HEK293 (cell line): ENCODE data around the gene WDFY2.

ENCODE experiments used
- CTCF ChIA-PET: fragments of 350-600 bp; formaldehyde crosslinking; extraction: SDS; loops from one replicate; lab custom pipeline; 2021; ENCODE audit warnings: antibody characterized with exemption; lab: Yijun Ruan, JAX
- POLR2A ChIA-PET: fragments of 300-600 bp; formaldehyde crosslinking; extraction: SDS; loops from one replicate; lab custom pipeline; 2020; ENCODE audit warnings: antibody characterized with exemption, inconsistent platforms; lab: Yijun Ruan, JAX
- H3K27ac ChIP-seq: fragments of 200-500 bp; sonication (Bioruptor generic); 2 replicates; pipeline ENCODE4 v1.5.1; 2014; ENCODE audit warnings: low read depth, low read length, control low read depth, inconsistent platforms; ENCODE audit errors: extremely low read depth
- H3K36me3 ChIP-seq, 2 experiments: fragments of 200-500 bp in 1 of 2; sonication (Bioruptor generic) in 1 of 2; 1 replicate in 1 of 2; 2 replicates in 1 of 2; pipeline ENCODE4 v1.5.1; 2014 to 2017; ENCODE audit warnings: inconsistent platforms in 2 of 2, low read length in 2 of 2; ENCODE audit not compliant: control insufficient read depth in 2 of 2, insufficient read depth in 1 of 2
- H3K4me1 ChIP-seq: fragments of 200-500 bp; sonication (Bioruptor generic); 2 replicates; pipeline ENCODE4 v1.5.1; 2014; ENCODE audit warnings: mild to moderate bottlenecking, low read length, inconsistent platforms; ENCODE audit not compliant: control insufficient read depth, insufficient read depth
- H3K4me3 ChIP-seq: 2 replicates; pipeline ENCODE4 v1.5.1; 2011; ENCODE audit warnings: low read depth, mild to moderate bottlenecking, control low read depth, low read length, moderate library complexity
- H3K9me3 ChIP-seq: fragments of 200-500 bp; sonication (Bioruptor generic); 2 replicates; pipeline ENCODE4 v1.5.1; 2014; ENCODE audit warnings: low read depth, low read length, inconsistent platforms; ENCODE audit not compliant: control insufficient read depth, insufficient read depth
- FEZF1 ChIP-seq: fragments of 450-650 bp; formaldehyde crosslinking; IDR thresholded peaks from 2 replicates; pipeline ENCODE4 v1.5.1; 2016; ENCODE audit warnings: missing biosample characterization, missing genetic modification characterization
- HOXC10 ChIP-seq: sonication (generic); formaldehyde crosslinking; IDR thresholded peaks from 2 replicates; pipeline ENCODE4 v1.8.1; 2023; ENCODE audit warnings: mild to moderate bottlenecking, missing genetic modification reagents
- HOXD13 ChIP-seq: sonication (generic); formaldehyde crosslinking; IDR thresholded peaks from 2 replicates; pipeline ENCODE4 v1.8.0; 2022; ENCODE audit warnings: missing genetic modification reagents, borderline replicate concordance
- KLF7 ChIP-seq: fragments of 450-650 bp; formaldehyde crosslinking; IDR thresholded peaks from 2 replicates; pipeline ENCODE4 v1.5.1; 2016; ENCODE audit warnings: missing biosample characterization, missing genetic modification characterization, borderline replicate concordance
- KLF9 ChIP-seq: fragments of 450-650 bp; formaldehyde crosslinking; IDR thresholded peaks from 2 replicates; pipeline ENCODE4 v1.5.1; 2016; ENCODE audit warnings: missing biosample characterization, missing genetic modification characterization, low read depth
- MYNN ChIP-seq: fragments of 450-650 bp; formaldehyde crosslinking; IDR thresholded peaks from 2 replicates; pipeline ENCODE4 v1.5.1; 2016; ENCODE audit warnings: missing biosample characterization, missing genetic modification characterization, borderline replicate concordance
- REPIN1 ChIP-seq: fragments of 450-650 bp; formaldehyde crosslinking; IDR thresholded peaks from 2 replicates; pipeline ENCODE4 v1.5.1; 2017; ENCODE audit warnings: missing biosample characterization, missing genetic modification characterization, low read depth
- SCRT2 ChIP-seq: fragments of 450-650 bp; formaldehyde crosslinking; IDR thresholded peaks from 2 replicates; pipeline ENCODE4 v1.5.1; 2016; ENCODE audit warnings: missing biosample characterization, missing genetic modification characterization
- YY1 ChIP-seq: fragments of 450-650 bp; formaldehyde crosslinking; IDR thresholded peaks from 2 replicates; pipeline ENCODE4 v1.5.1; 2018; ENCODE audit warnings: missing biosample characterization, missing genetic modification characterization
- ZBTB21 ChIP-seq: fragments of 450-650 bp; formaldehyde crosslinking; IDR thresholded peaks from 2 replicates; pipeline ENCODE4 v1.5.1; 2017; ENCODE audit warnings: missing biosample characterization, missing genetic modification characterization
- ZEB2 ChIP-seq: fragments of 450-650 bp; formaldehyde crosslinking; IDR thresholded peaks from 2 replicates; pipeline ENCODE4 v1.5.1; 2016; ENCODE audit warnings: missing biosample characterization, missing genetic modification characterization
- ZIC2 ChIP-seq: fragments of 450-650 bp; formaldehyde crosslinking; IDR thresholded peaks from 2 replicates; pipeline ENCODE4 v1.5.1; 2016; ENCODE audit warnings: missing biosample characterization, missing genetic modification characterization
- ZNF169 ChIP-seq: fragments of 450-650 bp; formaldehyde crosslinking; IDR thresholded peaks from 2 replicates; pipeline ENCODE4 v1.5.1; 2016; ENCODE audit warnings: missing biosample characterization, missing genetic modification characterization
- ZNF19 ChIP-seq: fragments of 450-650 bp; formaldehyde crosslinking; IDR thresholded peaks from 2 replicates; pipeline ENCODE4; 2016; ENCODE audit warnings: missing biosample characterization, missing genetic modification characterization, low read depth
- ZNF2 ChIP-seq: fragments of 450-650 bp; formaldehyde crosslinking; IDR thresholded peaks from 2 replicates; pipeline ENCODE4 v1.5.1; 2016; ENCODE audit warnings: missing biosample characterization, missing genetic modification characterization
- ZNF211 ChIP-seq: fragments of 450-650 bp; formaldehyde crosslinking; IDR thresholded peaks from 2 replicates; pipeline ENCODE4 v1.5.1; 2016; ENCODE audit warnings: low read depth, missing biosample characterization, missing genetic modification characterization
- ZNF394 ChIP-seq: fragments of 450-650 bp; formaldehyde crosslinking; IDR thresholded peaks from 2 replicates; pipeline ENCODE4 v1.5.1; 2016; ENCODE audit warnings: missing biosample characterization, missing genetic modification characterization, mild to moderate bottlenecking, moderate library complexity, borderline replicate concordance
- ZNF398 ChIP-seq: fragments of 450-650 bp; formaldehyde crosslinking; IDR thresholded peaks from 2 replicates; pipeline ENCODE4 v1.5.1; 2017; ENCODE audit warnings: missing biosample characterization, missing genetic modification characterization
- ZNF514 ChIP-seq: fragments of 450-650 bp; formaldehyde crosslinking; IDR thresholded peaks from 2 replicates; pipeline ENCODE4 v1.5.1; 2016; ENCODE audit warnings: missing biosample characterization, missing genetic modification characterization
- ZNF530 ChIP-seq: fragments of 450-650 bp; formaldehyde crosslinking; IDR thresholded peaks from 2 replicates; pipeline ENCODE4 v1.5.1; 2016; ENCODE audit warnings: low read depth, missing biosample characterization, missing genetic modification characterization
- ZNF558 ChIP-seq: fragments of 450-650 bp; formaldehyde crosslinking; IDR thresholded peaks from 2 replicates; pipeline ENCODE4 v1.5.1; 2016; ENCODE audit warnings: missing biosample characterization, missing genetic modification characterization
- ZNF600 ChIP-seq: fragments of 450-650 bp; formaldehyde crosslinking; IDR thresholded peaks from 2 replicates; pipeline ENCODE4 v1.5.1; 2016; ENCODE audit warnings: missing biosample characterization, missing genetic modification characterization
- ZNF701 ChIP-seq: fragments of 450-650 bp; formaldehyde crosslinking; IDR thresholded peaks from 2 replicates; pipeline ENCODE4 v1.5.1; 2016; ENCODE audit warnings: missing biosample characterization, missing genetic modification characterization
- ZNF76 ChIP-seq: fragments of 450-650 bp; formaldehyde crosslinking; IDR thresholded peaks from 2 replicates; pipeline ENCODE4; 2016; ENCODE audit warnings: low read depth, missing biosample characterization, missing genetic modification characterization, borderline replicate concordance
- ZXDB ChIP-seq: fragments of 450-650 bp; formaldehyde crosslinking; IDR thresholded peaks from 2 replicates; pipeline ENCODE4 v1.5.1; 2016; ENCODE audit warnings: missing biosample characterization, missing genetic modification characterization
- TF ChIP-seq, protein P1 (sequence below): fragments of 450-650 bp; formaldehyde crosslinking; optimal IDR thresholded peaks from 2 replicates; pipeline ENCODE3; 2016; ENCODE audit warnings: missing biosample characterization, mild to moderate bottlenecking, missing genetic modification characterization
- TF ChIP-seq, protein P2 (sequence below): fragments of 450-650 bp; formaldehyde crosslinking; IDR thresholded peaks from 2 replicates; pipeline ENCODE4 v1.5.1; 2016; ENCODE audit warnings: missing biosample characterization, missing genetic modification characterization
- TF ChIP-seq, protein P3 (sequence below): fragments of 450-650 bp; formaldehyde crosslinking; IDR thresholded peaks from 2 replicates; pipeline ENCODE4 v1.5.1; 2016; ENCODE audit warnings: missing biosample characterization, missing genetic modification characterization

Gene WDFY2

DNA sequence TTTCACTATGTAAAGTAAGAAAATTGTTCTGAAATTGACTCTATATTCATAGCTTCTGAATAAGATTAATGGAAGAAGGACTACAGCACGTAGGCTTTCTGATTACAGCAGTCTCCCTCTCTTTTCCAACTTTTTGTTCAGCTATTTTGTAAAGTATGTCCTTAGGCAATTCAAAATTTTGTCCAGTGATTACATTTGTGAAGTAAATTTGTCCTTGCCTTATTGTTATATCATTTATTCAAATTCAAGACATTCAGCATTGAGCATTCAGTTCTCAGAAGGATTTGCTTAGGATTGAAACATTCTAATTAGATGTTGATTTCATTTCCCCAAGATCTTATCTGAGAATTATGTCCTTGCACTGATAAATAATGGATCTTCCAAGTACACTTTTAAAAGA is 76.6 kb downstream of the WDFY2 start (continued):
- TF ChIP-seq ZNF19 = no peak
- TF ChIP-seq ZNF394 (tag by site-specific recombination) = no peak
- no peak for TF ChIP-seq ZNF600 (tag by site-specific recombination)
- TF ChIP-seq, protein P1, sequence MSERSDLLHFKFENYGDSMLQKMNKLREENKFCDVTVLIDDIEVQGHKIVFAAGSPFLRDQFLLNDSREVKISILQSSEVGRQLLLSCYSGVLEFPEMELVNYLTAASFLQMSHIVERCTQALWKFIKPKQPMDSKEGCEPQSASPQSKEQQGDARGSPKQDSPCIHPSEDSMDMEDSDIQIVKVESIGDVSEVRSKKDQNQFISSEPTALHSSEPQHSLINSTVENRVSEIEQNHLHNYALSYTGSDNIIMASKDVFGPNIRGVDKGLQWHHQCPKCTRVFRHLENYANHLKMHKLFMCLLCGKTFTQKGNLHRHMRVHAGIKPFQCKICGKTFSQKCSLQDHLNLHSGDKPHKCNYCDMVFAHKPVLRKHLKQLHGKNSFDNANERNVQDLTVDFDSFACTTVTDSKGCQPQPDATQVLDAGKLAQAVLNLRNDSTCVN (tag by site-specific recombination) = no peak
- TF ChIP-seq SCRT2 (tag by site-specific recombination) = no peak
- no peak for TF ChIP-seq ZNF76 (tag by site-specific recombination)

DNA sequence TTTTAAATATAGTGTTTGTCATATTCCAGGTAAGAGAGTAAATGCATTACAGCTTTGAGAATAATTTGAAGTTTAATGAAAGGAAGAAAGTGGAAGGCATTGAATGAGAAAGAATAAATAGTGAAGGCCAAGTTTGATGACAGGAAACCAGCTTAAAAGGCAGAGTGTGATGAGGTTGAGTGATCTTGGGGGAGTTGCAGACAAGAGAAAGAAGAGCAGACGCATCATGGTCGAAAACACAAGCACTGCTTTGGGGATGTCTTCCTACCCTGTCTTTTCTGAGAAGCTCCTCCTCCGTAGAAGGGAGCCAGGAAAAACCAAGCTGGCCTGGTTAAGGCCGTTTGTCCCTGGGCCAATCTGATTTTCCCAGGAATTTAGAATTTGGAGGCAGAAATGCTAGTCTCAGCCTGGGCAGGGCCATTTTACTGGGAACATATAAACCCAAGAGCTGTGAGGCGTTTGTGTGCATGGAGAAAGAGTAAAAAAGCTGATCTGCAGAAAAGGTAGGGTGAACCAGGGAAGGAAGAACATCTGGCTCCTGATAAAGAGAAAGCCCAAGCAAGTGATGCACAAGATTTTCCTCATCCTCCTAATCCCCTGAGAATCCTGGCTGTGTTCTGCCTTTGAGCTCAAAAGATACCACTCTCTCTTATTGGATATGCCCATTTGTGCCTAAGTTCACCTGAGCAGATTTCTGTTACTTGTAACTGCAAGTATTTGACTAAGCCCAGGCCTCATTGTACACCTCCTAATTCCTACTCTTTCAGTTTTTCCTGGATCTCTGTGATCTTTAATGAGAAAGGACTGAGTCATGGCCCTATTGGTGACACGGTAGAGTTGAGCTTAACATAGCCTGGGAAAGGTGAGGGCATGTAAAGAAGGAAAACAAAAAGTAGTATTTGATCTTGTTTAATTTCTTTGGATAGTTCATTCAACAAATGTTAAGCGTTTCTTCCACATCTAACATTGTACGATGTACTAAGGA is 80.0 kb downstream of the WDFY2 start:
- peaks cover 7% of the 10 kb centered on the region for H3K4me1 ChIP-seq
- ChIA-PET POLR2A (no interaction called here), CTCF (interaction anchor here (1.1 kb wide), 1 partner anchor 17 kb away, joined by 3 read pairs; no protein-coding TSS in a partner anchor)
- no peak overlapping the region for H3K4me3 ChIP-seq
- no peaks in the 10 kb centered on the region for H3K9me3 ChIP-seq
- TF ChIP-seq KLF9 (tag by site-specific recombination) (no peak), ZEB2 (tag by site-specific recombination) (no peak), ZNF169 (no peak), ZNF530 (no peak), ZNF211 (tag by site-specific recombination) (no peak), MYNN (tag by site-specific recombination) (no peak), REPIN1 (tag by site-specific recombination) (no peak), ZBTB21 (tag by site-specific recombination) (no peak)
- TF ChIP-seq, protein P2, sequence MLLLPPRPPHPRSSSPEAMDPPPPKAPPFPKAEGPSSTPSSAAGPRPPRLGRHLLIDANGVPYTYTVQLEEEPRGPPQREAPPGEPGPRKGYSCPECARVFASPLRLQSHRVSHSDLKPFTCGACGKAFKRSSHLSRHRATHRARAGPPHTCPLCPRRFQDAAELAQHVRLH (tag by site-specific recombination) = no peak
- no peaks in the 10 kb centered on the region for H3K36me3 ChIP-seq
- H3K27ac ChIP-seq = no peak overlapping the region

- no peaks in the 10 kb centered on the region for H3K36me3 ChIP-seq
- no peak overlapping the region for H3K27ac ChIP-seq
- peaks cover 7% of the 10 kb centered on the region for H3K4me1 ChIP-seq
- no peak overlapping the region for H3K4me3 ChIP-seq
- H3K9me3 ChIP-seq = no peaks in the 10 kb centered on the region
- ChIA-PET POLR2A (no interaction called here), CTCF (no interaction called here)
- TF ChIP-seq ZNF701 = no peak
- no peak for TF ChIP-seq KLF7
- no peak for TF ChIP-seq HOXC10
- TF ChIP-seq ZXDB (tag by site-specific recombination) = no peak
- TF ChIP-seq ZIC2 (tag by site-specific recombination) = no peak
- TF ChIP-seq, protein P3, sequence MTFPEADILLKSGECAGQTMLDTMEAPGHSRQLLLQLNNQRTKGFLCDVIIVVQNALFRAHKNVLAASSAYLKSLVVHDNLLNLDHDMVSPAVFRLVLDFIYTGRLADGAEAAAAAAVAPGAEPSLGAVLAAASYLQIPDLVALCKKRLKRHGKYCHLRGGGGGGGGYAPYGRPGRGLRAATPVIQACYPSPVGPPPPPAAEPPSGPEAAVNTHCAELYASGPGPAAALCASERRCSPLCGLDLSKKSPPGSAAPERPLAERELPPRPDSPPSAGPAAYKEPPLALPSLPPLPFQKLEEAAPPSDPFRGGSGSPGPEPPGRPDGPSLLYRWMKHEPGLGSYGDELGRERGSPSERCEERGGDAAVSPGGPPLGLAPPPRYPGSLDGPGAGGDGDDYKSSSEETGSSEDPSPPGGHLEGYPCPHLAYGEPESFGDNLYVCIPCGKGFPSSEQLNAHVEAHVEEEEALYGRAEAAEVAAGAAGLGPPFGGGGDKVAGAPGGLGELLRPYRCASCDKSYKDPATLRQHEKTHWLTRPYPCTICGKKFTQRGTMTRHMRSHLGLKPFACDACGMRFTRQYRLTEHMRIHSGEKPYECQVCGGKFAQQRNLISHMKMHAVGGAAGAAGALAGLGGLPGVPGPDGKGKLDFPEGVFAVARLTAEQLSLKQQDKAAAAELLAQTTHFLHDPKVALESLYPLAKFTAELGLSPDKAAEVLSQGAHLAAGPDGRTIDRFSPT (tag by site-specific recombination) = no peak
- no peak for TF ChIP-seq ZNF398
- no peak for TF ChIP-seq ZNF514 (tag by site-specific recombination)
- no peak for TF ChIP-seq YY1 (tag by site-specific recombination)
- no peak for TF ChIP-seq ZNF558 (tag by site-specific recombination)
- TF ChIP-seq FEZF1 (tag by site-specific recombination) = no peak
- no peak for TF ChIP-seq ZNF2 (tag by site-specific recombination)
- TF ChIP-seq HOXD13 (CRISPR knock-in tag) = no peak
These were observed 81.2 kb downstream of the WDFY2 start for GRCh38 chr13:51665456-51665855.
